ENCODE data around the gene TGM6.

- TF ChIP-seq CTCF (optimal IDR thresholded peaks at IDR 0.05 in 1 of 3, IDR thresholded peaks at IDR 0.05 in 1 of 3, conservative IDR thresholded peaks at IDR 0.05 in 1 of 3; ENCODE audit: extremely low read depth in 1 of 3, insufficient read depth in 2 of 3, low read length in 3 of 3) (no peak), EZH2 (IDR thresholded peaks at IDR 0.05; ENCODE audit: low read length) (no peak)
Measured at GRCh38 chr20:2363587-2363986, 17.1 kb upstream of the TGM6 start.

All from keratinocyte (primary cell).